Neural progenitor cell (in vitro differentiated cells): Measurements from ENCODE around the gene CACNA2D4. TPM values are rescaled to one million over a fixed set of nuclear protein-coding genes. Genes with fewer than 3 reads are reported as not detected.

ENCODE experiments used
- DNase-seq: peaks from one replicate; pipeline ENCODE4 v3.0.0-alpha.2; 2016; ENCODE audit warnings: low spot score
- H2AFZ ChIP-seq: fragments of 200-600 bp; sonication (generic); replicated peaks from 2 replicates; pipeline ENCODE4 v1.6.1; 2016; ENCODE audit warnings: antibody characterized with exemption
- H3F3A ChIP-seq: fragments of 200-600 bp; sonication (generic); 2 replicates; pipeline ENCODE4 v1.6.1; 2016; ENCODE audit warnings: antibody characterized with exemption, low read depth
- H3K27ac ChIP-seq: fragments of 200-600 bp; sonication (generic); 2 replicates; pipeline ENCODE4 v1.5.1; 2016; ENCODE audit warnings: mild to moderate bottlenecking
- H3K27me3 ChIP-seq: fragments of 200-600 bp; sonication (generic); 2 replicates; pipeline ENCODE4 v1.6.1; 2016; ENCODE audit warnings: mild to moderate bottlenecking, moderate library complexity
- H3K36me3 ChIP-seq: fragments of 200-600 bp; sonication (generic); 2 replicates; pipeline ENCODE4 v1.5.1; 2016
- H3K4me1 ChIP-seq: fragments of 200-600 bp; sonication (generic); 2 replicates; pipeline ENCODE4 v1.6.1; 2016; ENCODE audit warnings: mixed run types
- H3K4me2 ChIP-seq: fragments of 200-600 bp; sonication (generic); 2 replicates; pipeline ENCODE4 v1.6.1; 2016
- H3K4me3 ChIP-seq: fragments of 200-600 bp; sonication (generic); 2 replicates; pipeline ENCODE4 v1.5.1; 2016
- H3K79me2 ChIP-seq: fragments of 200-600 bp; sonication (generic); 2 replicates; pipeline ENCODE4 v1.6.1; 2016; ENCODE audit warnings: low read depth
- H3K9ac ChIP-seq: fragments of 200-600 bp; sonication (generic); 2 replicates; pipeline ENCODE4 v1.6.1; 2016
- H3K9me3 ChIP-seq: fragments of 200-600 bp; sonication (generic); 2 replicates; pipeline ENCODE4 v1.5.1; 2016; ENCODE audit warnings: low read depth
- H4K20me1 ChIP-seq: fragments of 200-600 bp; sonication (generic); 2 replicates; pipeline ENCODE4 v1.6.1; 2016; ENCODE audit warnings: low read depth
- H3K27ac Mint-ChIP-seq: 3 replicates; pipeline ENCODE4 v1.8.0; 2021; ENCODE audit warnings: mixed read lengths
- H3K27me3 Mint-ChIP-seq: 2 replicates; pipeline ENCODE4 v1.8.0; 2022; ENCODE audit warnings: low read depth, mild to moderate bottlenecking, inconsistent platforms, moderate library complexity, mixed read lengths; ENCODE audit not compliant: insufficient read depth
- H3K36me3 Mint-ChIP-seq: 3 replicates; pipeline ENCODE4 v1.8.0; 2021; ENCODE audit warnings: mixed read lengths
- H3K4me1 Mint-ChIP-seq: 3 replicates; pipeline ENCODE4 v1.8.0; 2021; ENCODE audit warnings: mixed read lengths
- H3K4me3 Mint-ChIP-seq: 3 replicates; pipeline ENCODE4 v1.8.0; 2021; ENCODE audit warnings: mild to moderate bottlenecking, moderate library complexity, mixed read lengths
- H3K9me3 Mint-ChIP-seq: 3 replicates; pipeline ENCODE4 v1.8.0; 2020; ENCODE audit warnings: mixed read lengths
- EZH2 ChIP-seq: fragments of 200-600 bp; sonication (generic); IDR thresholded peaks from 2 replicates; pipeline ENCODE4 v1.6.1; 2017; ENCODE audit warnings: antibody characterized with exemption, mild to moderate bottlenecking, moderate library complexity
- EZH2phosphoT487 ChIP-seq: fragments of 200-600 bp; sonication (generic); IDR thresholded peaks from 2 replicates; pipeline ENCODE4 v1.6.1; 2017; ENCODE audit warnings: antibody characterized with exemption
- total RNA-seq: library from RNA; depleted of rRNA; stranded (reverse); fragments of >200 nt; gene quantifications from 2 replicates; pipeline ENCODE4 v1.2.3, GENCODE V29; 2015; ENCODE audit warnings: low replicate concordance
- TF ChIP-seq, protein P1 (sequence below): fragments of 200-600 bp; sonication (generic); IDR thresholded peaks from 2 replicates; pipeline ENCODE4 v1.5.1; 2017; ENCODE audit warnings: antibody characterized with exemption, mild to moderate bottlenecking

Gene CACNA2D4
- total RNA-seq, 1 donor from 2014 or later = 3.0 TPM

- H3K4me2 ChIP-seq = no peak overlapping the region
- H3K4me3 Mint-ChIP-seq = no peak overlapping the region
- no peaks in the 10 kb centered on the region for H4K20me1 ChIP-seq
- H3K4me3 ChIP-seq = no peak overlapping the region
- H3K9ac ChIP-seq = no peak overlapping the region
- H3K4me1 ChIP-seq = peaks cover 14% of the 10 kb centered on the region
- peaks cover 19% of the 10 kb centered on the region for H3F3A ChIP-seq
- H3K27ac ChIP-seq = no peak overlapping the region
- peaks cover 2% of the 10 kb centered on the region for H3K9me3 Mint-ChIP-seq
- H2AFZ ChIP-seq = no peak overlapping the region
- H3K27me3 Mint-ChIP-seq = peaks cover 20% of the 10 kb centered on the region
- peak overlapping the region; percentile 16 for H3K27ac Mint-ChIP-seq
- H3K36me3 ChIP-seq = no peaks in the 10 kb centered on the region
- H3K27me3 ChIP-seq = no peaks in the 10 kb centered on the region
- H3K4me1 Mint-ChIP-seq = peaks cover 61% of the 10 kb centered on the region
- no peak for DNase-seq
- no peaks in the 10 kb centered on the region for H3K36me3 Mint-ChIP-seq
- H3K79me2 ChIP-seq = no peaks in the 10 kb centered on the region
- TF ChIP-seq EZH2phosphoT487 (no peak), EZH2 (no peak)
- TF ChIP-seq, protein P1, sequence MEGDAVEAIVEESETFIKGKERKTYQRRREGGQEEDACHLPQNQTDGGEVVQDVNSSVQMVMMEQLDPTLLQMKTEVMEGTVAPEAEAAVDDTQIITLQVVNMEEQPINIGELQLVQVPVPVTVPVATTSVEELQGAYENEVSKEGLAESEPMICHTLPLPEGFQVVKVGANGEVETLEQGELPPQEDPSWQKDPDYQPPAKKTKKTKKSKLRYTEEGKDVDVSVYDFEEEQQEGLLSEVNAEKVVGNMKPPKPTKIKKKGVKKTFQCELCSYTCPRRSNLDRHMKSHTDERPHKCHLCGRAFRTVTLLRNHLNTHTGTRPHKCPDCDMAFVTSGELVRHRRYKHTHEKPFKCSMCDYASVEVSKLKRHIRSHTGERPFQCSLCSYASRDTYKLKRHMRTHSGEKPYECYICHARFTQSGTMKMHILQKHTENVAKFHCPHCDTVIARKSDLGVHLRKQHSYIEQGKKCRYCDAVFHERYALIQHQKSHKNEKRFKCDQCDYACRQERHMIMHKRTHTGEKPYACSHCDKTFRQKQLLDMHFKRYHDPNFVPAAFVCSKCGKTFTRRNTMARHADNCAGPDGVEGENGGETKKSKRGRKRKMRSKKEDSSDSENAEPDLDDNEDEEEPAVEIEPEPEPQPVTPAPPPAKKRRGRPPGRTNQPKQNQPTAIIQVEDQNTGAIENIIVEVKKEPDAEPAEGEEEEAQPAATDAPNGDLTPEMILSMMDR = no peak
- H3K9me3 ChIP-seq = no peaks in the 10 kb centered on the region
Observed at GRCh38 chr12:1929241-1929984, 11.0 kb upstream of the CACNA2D4 start.

GRCh38 chr12:1928439-1929121, 10.1 kb upstream of the CACNA2D4 start:
- TF ChIP-seq, protein P1 = no peak
- TF ChIP-seq EZH2phosphoT487 = no peak
- TF ChIP-seq EZH2 = no peak
- Histone ChIP-seq H3K27ac (no peak overlapping the region), H2AFZ (no peak overlapping the region), H3K79me2 (no peaks in the 10 kb centered on the region), H4K20me1 (no peaks in the 10 kb centered on the region), H3K36me3 (no peaks in the 10 kb centered on the region), H3K9me3 (no peaks in the 10 kb centered on the region), H3K4me1 (peaks cover 13% of the 10 kb centered on the region), H3K4me2 (no peak overlapping the region), H3F3A (peaks cover 19% of the 10 kb centered on the region), H3K9ac (no peak overlapping the region), H3K4me3 (no peak overlapping the region), H3K27me3 (no peaks in the 10 kb centered on the region)
- Mint-ChIP-seq H3K27ac (peak overlapping the region; percentile 16), H3K27me3 (peaks cover 19% of the 10 kb centered on the region), H3K36me3 (no peaks in the 10 kb centered on the region), H3K4me1 (peaks cover 59% of the 10 kb centered on the region), H3K4me3 (no peak overlapping the region), H3K9me3 (peaks cover 4% of the 10 kb centered on the region)
- no peak for DNase-seq

DNA sequence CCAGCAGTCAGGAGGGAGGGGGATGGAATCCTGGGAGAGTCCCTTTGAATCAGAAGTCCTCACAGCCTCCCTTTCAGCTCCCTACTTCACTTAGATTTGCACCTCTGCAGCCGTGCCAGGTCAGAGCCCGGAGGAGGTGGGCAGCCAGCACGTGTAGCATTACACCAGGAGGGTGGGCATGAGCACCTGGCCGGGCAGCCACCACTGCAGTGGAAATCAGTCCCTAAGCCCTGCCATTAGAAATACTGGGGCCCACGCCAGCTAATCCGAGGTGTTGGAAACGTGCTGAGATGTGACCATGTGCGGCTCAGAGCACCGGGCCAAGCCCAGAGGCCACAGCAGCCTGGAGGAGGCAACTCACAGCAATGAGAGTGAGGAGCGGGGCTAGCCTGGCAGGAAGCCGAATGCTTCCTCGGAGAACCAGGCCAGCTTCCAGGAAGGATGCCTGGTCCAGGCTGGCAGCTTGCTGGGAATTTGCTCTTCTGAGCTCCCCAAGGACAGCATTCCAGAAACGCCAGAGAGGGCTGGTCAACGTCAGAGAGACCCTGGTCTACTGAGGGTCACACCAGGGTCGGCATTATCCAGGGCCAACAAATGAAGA, 9.4 kb upstream of the CACNA2D4 start:
- H3K9ac ChIP-seq = no peak overlapping the region
- H4K20me1 ChIP-seq = no peaks in the 10 kb centered on the region
- no peaks in the 10 kb centered on the region for H3K79me2 ChIP-seq
- H3F3A ChIP-seq = peaks cover 11% of the 10 kb centered on the region
- no peak overlapping the region for H3K27ac Mint-ChIP-seq
- H3K4me1 Mint-ChIP-seq = peaks cover 56% of the 10 kb centered on the region
- H3K4me1 ChIP-seq = peaks cover 6% of the 10 kb centered on the region
- no peaks in the 10 kb centered on the region for H3K27me3 ChIP-seq
- no peak overlapping the region for H2AFZ ChIP-seq
- H3K9me3 Mint-ChIP-seq = peaks cover 4% of the 10 kb centered on the region
- no peak for DNase-seq
- no peaks in the 10 kb centered on the region for H3K9me3 ChIP-seq
- no peak overlapping the region for H3K4me2 ChIP-seq
- no peak overlapping the region for H3K4me3 ChIP-seq
- H3K36me3 ChIP-seq = no peaks in the 10 kb centered on the region
- no peak overlapping the region for H3K4me3 Mint-ChIP-seq
- no peaks in the 10 kb centered on the region for H3K36me3 Mint-ChIP-seq
- no peak overlapping the region for H3K27ac ChIP-seq
- H3K27me3 Mint-ChIP-seq = peaks cover 19% of the 10 kb centered on the region
- TF ChIP-seq EZH2phosphoT487 = no peak
- TF ChIP-seq EZH2 = no peak
- TF ChIP-seq, protein P1 = no peak
